ENCODE data around the gene LRRFIP1.

LRRFIP1 gene

GRCh38 chr2:237668440-237668839 lies 41.1 kb downstream of the LRRFIP1 start:
- Histone ChIP-seq H3K36me3 (ENCODE audit: control insufficient read depth, insufficient read depth, low read length) (no peaks in the 10 kb centered on the region), H3K4me3 (replicated peaks; ENCODE audit: low read depth, low read length) (no peak overlapping the region), H3K27me3 (replicated peaks; ENCODE audit: control insufficient read depth, insufficient read depth, low read length) (peaks cover 5% of the 10 kb centered on the region)
- DNase-seq (ENCODE audit: extremely low read depth, insufficient read length), result no peak
- TF ChIP-seq CTCF (IDR thresholded peaks at IDR 0.05; ENCODE audit: insufficient read depth, low read length, poor library complexity, severe bottlenecking), result no peak

- no peak for DNase-seq (ENCODE audit: extremely low read depth, insufficient read length)
- H3K4me3 ChIP-seq (replicated peaks; ENCODE audit: low read depth, low read length), result no peak overlapping the region
- no peak for TF ChIP-seq CTCF (IDR thresholded peaks at IDR 0.05; ENCODE audit: insufficient read depth, low read length, poor library complexity, severe bottlenecking)
- H3K27me3 ChIP-seq (replicated peaks; ENCODE audit: control insufficient read depth, insufficient read depth, low read length), result peaks cover 4% of the 10 kb centered on the region
- H3K36me3 ChIP-seq (ENCODE audit: control insufficient read depth, insufficient read depth, low read length), result no peaks in the 10 kb centered on the region
Observed at GRCh38 chr2:237669283-237669627, 41.9 kb downstream of the LRRFIP1 start.

- peak; percentile 50 for DNase-seq (ENCODE audit: extremely low read depth, insufficient read length)
- H3K4me3 ChIP-seq (replicated peaks; ENCODE audit: low read depth, low read length), result no peak overlapping the region
Observed at GRCh38 chr2:237669628-237670392, 42.4 kb downstream of the LRRFIP1 start.

DNA sequence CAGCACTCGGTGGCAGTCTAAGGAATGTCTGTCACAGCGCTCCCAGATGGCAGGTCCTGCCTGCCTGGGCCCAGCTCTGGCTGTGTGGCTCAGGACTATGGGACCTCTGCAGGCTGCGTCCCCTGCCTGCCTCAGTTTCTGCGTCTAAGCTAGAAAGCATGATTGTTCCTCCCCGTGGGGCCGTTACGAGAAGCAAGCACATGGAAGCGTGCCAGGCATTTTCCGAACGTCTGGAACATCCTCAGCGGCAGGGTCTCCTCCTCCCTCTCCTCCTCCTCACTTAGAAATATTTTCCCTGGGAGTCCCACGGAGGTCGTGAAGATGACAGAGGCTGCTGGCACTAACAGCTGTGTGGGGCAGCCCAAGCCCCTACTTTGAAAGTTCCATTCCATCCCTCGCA lies 43.3 kb downstream of the LRRFIP1 start:
- no peak overlapping the region for H3K4me3 ChIP-seq (replicated peaks; ENCODE audit: low read depth, low read length)
- no peaks in the 10 kb centered on the region for H3K36me3 ChIP-seq (ENCODE audit: control insufficient read depth, insufficient read depth, low read length)
- H3K27me3 ChIP-seq (replicated peaks; ENCODE audit: control insufficient read depth, insufficient read depth, low read length), result peaks cover 4% of the 10 kb centered on the region
- DNase-seq (ENCODE audit: extremely low read depth, insufficient read length), result no peak
- no peak for TF ChIP-seq CTCF (IDR thresholded peaks at IDR 0.05; ENCODE audit: insufficient read depth, low read length, poor library complexity, severe bottlenecking)

More at GRCh38 chr2:237669628-237670392, 42.4 kb downstream of the LRRFIP1 start:
- Histone ChIP-seq H3K27me3 (replicated peaks; ENCODE audit: control insufficient read depth, insufficient read depth, low read length) (peaks cover 4% of the 10 kb centered on the region), H3K36me3 (ENCODE audit: control insufficient read depth, insufficient read depth, low read length) (no peaks in the 10 kb centered on the region)
- TF ChIP-seq CTCF (IDR thresholded peaks at IDR 0.05; ENCODE audit: insufficient read depth, low read length, poor library complexity, severe bottlenecking), result no peak

- H3K4me3 ChIP-seq (replicated peaks; ENCODE audit: low read depth, low read length), result no peak overlapping the region
- no peaks in the 10 kb centered on the region for H3K27me3 ChIP-seq (replicated peaks; ENCODE audit: control insufficient read depth, insufficient read depth, low read length)
- DNase-seq (ENCODE audit: extremely low read depth, insufficient read length), result no peak
- H3K36me3 ChIP-seq (ENCODE audit: control insufficient read depth, insufficient read depth, low read length), result no peaks in the 10 kb centered on the region
- no peak for TF ChIP-seq CTCF (IDR thresholded peaks at IDR 0.05; ENCODE audit: insufficient read depth, low read length, poor library complexity, severe bottlenecking)
Observed at GRCh38 chr2:237671466-237672138, 44.2 kb downstream of the LRRFIP1 start.
